SK-N-SH treated with all-trans-retinoic acid at 6 μM for 48 hours (cell line): Measurements from ENCODE around the gene TRIOBP.

Experiments
- ARNTL ChIP-seq: fragments of 450-650 bp; formaldehyde crosslinking; IDR thresholded peaks from 2 replicates; pipeline ENCODE4 v1.5.0; 2020; ENCODE audit warnings: low read depth, mild to moderate bottlenecking, moderate library complexity, borderline replicate concordance
- BACH2 ChIP-seq: fragments of 250-450 bp; sonication (Bioruptor Pico); IDR thresholded peaks from 2 replicates; pipeline ENCODE4 v1.9.0; 2021; ENCODE audit warnings: mild to moderate bottlenecking, borderline replicate concordance
- CREB5 ChIP-seq: fragments of 250-450 bp; sonication (Bioruptor Pico); IDR thresholded peaks from 2 replicates; pipeline ENCODE4 v1.5.1; 2020; ENCODE audit warnings: low read depth, mild to moderate bottlenecking, moderate library complexity
- GLIS3 ChIP-seq: fragments of 250-450 bp; sonication (Bioruptor Pico); IDR thresholded peaks from 2 replicates; pipeline ENCODE4 v1.5.0; 2020; ENCODE audit warnings: mild to moderate bottlenecking, moderate library complexity
- OSR1 ChIP-seq: fragments of 250-450 bp; sonication (Bioruptor Pico); IDR thresholded peaks from 2 replicates; pipeline ENCODE4 v1.8.0; 2022; ENCODE audit warnings: moderate library complexity, mild to moderate bottlenecking, inconsistent platforms
- PATZ1 ChIP-seq: fragments of 250-450 bp; sonication (Bioruptor Pico); IDR thresholded peaks from 2 replicates; pipeline ENCODE4 v1.8.0; 2020; ENCODE audit warnings: mild to moderate bottlenecking, moderate library complexity, borderline replicate concordance
- POU6F1 ChIP-seq: fragments of 250-450 bp; sonication (Bioruptor Pico); IDR thresholded peaks from 2 replicates; pipeline ENCODE4 v1.8.0; 2021; ENCODE audit warnings: low read depth, mild to moderate bottlenecking, moderate library complexity, borderline replicate concordance
- PPARA ChIP-seq: fragments of 250-450 bp; sonication (Bioruptor Pico); IDR thresholded peaks from 2 replicates; pipeline ENCODE4 v1.5.0; 2020; ENCODE audit warnings: mild to moderate bottlenecking, borderline replicate concordance
- RARB ChIP-seq: fragments of 250-450 bp; sonication (Bioruptor Pico); IDR thresholded peaks from 2 replicates; pipeline ENCODE4 v1.8.0; 2021; ENCODE audit warnings: mild to moderate bottlenecking, moderate library complexity
- TOX ChIP-seq: fragments of 250-450 bp; sonication (Bioruptor Pico); IDR thresholded peaks from 2 replicates; pipeline ENCODE4 v1.8.0; 2021; ENCODE audit warnings: mild to moderate bottlenecking, moderate library complexity, borderline replicate concordance
- ZFP3 ChIP-seq: fragments of 250-450 bp; sonication (Bioruptor Pico); IDR thresholded peaks from 2 replicates; pipeline ENCODE4 v1.5.0; 2020; ENCODE audit warnings: mild to moderate bottlenecking, moderate library complexity
- ZFP30 ChIP-seq: fragments of 450-650 bp; formaldehyde crosslinking; IDR thresholded peaks from 2 replicates; pipeline ENCODE4 v1.5.0; 2022; ENCODE audit warnings: mild to moderate bottlenecking, moderate library complexity
- ZNF8 ChIP-seq: fragments of 450-650 bp; formaldehyde crosslinking; IDR thresholded peaks from 2 replicates; pipeline ENCODE4 v1.5.0; 2020; ENCODE audit warnings: mild to moderate bottlenecking, moderate library complexity

GRCh38 chr22:37669586-37669985 lies 27.3 kb upstream of the TRIOBP start:
- TF ChIP-seq TOX (CRISPR knock-in tag) (no peak), ZFP30 (CRISPR knock-in tag) (no peak), POU6F1 (CRISPR knock-in tag) (no peak), CREB5 (CRISPR knock-in tag) (no peak), PPARA (CRISPR knock-in tag) (no peak), ARNTL (CRISPR knock-in tag) (no peak), OSR1 (CRISPR knock-in tag) (no peak), ZFP3 (CRISPR knock-in tag) (no peak), GLIS3 (CRISPR knock-in tag) (no peak), ZNF8 (CRISPR knock-in tag) (no peak), BACH2 (CRISPR knock-in tag) (no peak), RARB (CRISPR knock-in tag) (no peak), PATZ1 (CRISPR knock-in tag) (no peak)
